BLaER1 treated with 17β-estradiol and CSF1 and Interleukin-3, amounts not matched to agents 10 nM and 100 nM (cell line): ENCODE results near the gene HSFX2.
"Not testable (repeated sequence)": the region's sequence is repeated elsewhere in the genome, so short reads cannot be mapped to it uniquely, and the experiment has no call there.

Source experiments
- H3K27ac ChIP-seq, 11 experiments: shearing (Covaris generic); formaldehyde crosslinking; 2 replicates each; pipeline ENCODE4 v1.8.1; 2022
- H3K27me3 ChIP-seq, 11 experiments: shearing (Covaris generic); formaldehyde crosslinking; 2 replicates each; pipeline ENCODE4 v1.8.1; 2022
- H3K36me3 ChIP-seq, 11 experiments: shearing (Covaris generic); formaldehyde crosslinking; 2 replicates each; pipeline ENCODE4 v1.8.1; 2022
- H3K4me1 ChIP-seq, 10 experiments: shearing (Covaris generic); formaldehyde crosslinking; 2 replicates each; pipeline ENCODE4 v1.8.1; 2022
- H3K4me2 ChIP-seq, 11 experiments: shearing (Covaris generic); formaldehyde crosslinking; 2 replicates each; pipeline ENCODE4 v1.8.1; 2022
- H3K4me3 ChIP-seq, 10 experiments: shearing (Covaris generic); formaldehyde crosslinking; 2 replicates each; pipeline ENCODE4 v1.8.1; 2022
- H3K9ac ChIP-seq, 11 experiments: shearing (Covaris generic); formaldehyde crosslinking; 2 replicates each; pipeline ENCODE4 v1.8.1; 2022
- H3K9me3 ChIP-seq, 11 experiments: shearing (Covaris generic); formaldehyde crosslinking; replicated peaks in 1 of 11; 2 replicates each; pipeline ENCODE4 v1.8.1; 2022
- H4K20me1 ChIP-seq, 11 experiments: shearing (Covaris generic); formaldehyde crosslinking; 2 replicates each; pipeline ENCODE4 v1.8.1; 2022
- Cebpa-rat ChIP-seq, 11 experiments: shearing (Covaris generic); IDR thresholded peaks; 2 replicates each; pipeline ENCODE4 v1.8.1; 2022

The HSFX2 gene

GRCh38 chrX:149570668-149571067, 24.4 kb downstream of the HSFX2 start:
- H3K36me3 ChIP-seq = no peaks in the 10 kb centered on the region
- H4K20me1 ChIP-seq = no peaks in the 10 kb centered on the region
- peaks cover 0 to 8% (median 0%) of the 10 kb centered on the region in 10 experiments; a peak in 1 of 20 replicates for H3K4me1 ChIP-seq
- no peaks in the 10 kb centered on the region for H3K27me3 ChIP-seq
- H3K9me3 ChIP-seq = no peaks in the 10 kb centered on the region
- TF ChIP-seq Cebpa-rat (IDR thresholded peaks at IDR 0.05) = no peak
- no peak overlapping the region for H3K4me3 ChIP-seq
- no peak overlapping the region for H3K9ac ChIP-seq
- no peak overlapping the region for H3K4me2 ChIP-seq
- H3K27ac ChIP-seq = no peak overlapping the region

GRCh38 chrX:149569770-149570169, 25.3 kb downstream of the HSFX2 start:
- 0 out of 22 replicates have a peak, but pooled peaks cover 0 to 1% (median 0%) of the 10 kb centered on the region in 11 experiments for H3K9me3 ChIP-seq
- no peaks in the 10 kb centered on the region for H4K20me1 ChIP-seq
- H3K4me2 ChIP-seq = no peak overlapping the region
- TF ChIP-seq Cebpa-rat (IDR thresholded peaks at IDR 0.05) = no peak
- no peak overlapping the region for H3K9ac ChIP-seq
- no peaks in the 10 kb centered on the region for H3K27me3 ChIP-seq
- no peak overlapping the region for H3K4me3 ChIP-seq
- H3K4me1 ChIP-seq = peaks cover 0 to 8% (median 0%) of the 10 kb centered on the region in 10 experiments; a peak in 1 of 20 replicates
- H3K27ac ChIP-seq = no peak overlapping the region
- no peaks in the 10 kb centered on the region for H3K36me3 ChIP-seq

GRCh38 chrX:149568701-149569296, 26.3 kb downstream of the HSFX2 start:
- no peaks in the 10 kb centered on the region for H3K27me3 ChIP-seq

GRCh38 chrX:149567621-149568417, 27.3 kb downstream of the HSFX2 start:
- Histone ChIP-seq H3K4me1 (peaks cover 0 to 8% (median 0%) of the 10 kb centered on the region in 10 experiments; a peak in 1 of 20 replicates), H3K4me2 (no peak overlapping the region), H3K27ac (no peak overlapping the region), H3K9me3 (0 out of 22 replicates have a peak, but pooled peaks cover 0 to 5% (median 0%) of the 10 kb centered on the region in 11 experiments), H3K27me3 (no peaks in the 10 kb centered on the region), H3K4me3 (no peak overlapping the region), H3K36me3 (no peaks in the 10 kb centered on the region), H3K9ac (no peak overlapping the region), H4K20me1 (no peaks in the 10 kb centered on the region)
- TF ChIP-seq Cebpa-rat (IDR thresholded peaks at IDR 0.05) = no peak

More at GRCh38 chrX:149568701-149569296, 26.3 kb downstream of the HSFX2 start:
- H3K9me3 ChIP-seq = 0 out of 22 replicates have a peak, but pooled peaks cover 0 to 5% (median 0%) of the 10 kb centered on the region in 11 experiments
- no peak overlapping the region for H3K4me2 ChIP-seq
- no peak overlapping the region for H3K9ac ChIP-seq
- no peak overlapping the region for H3K4me3 ChIP-seq
- no peak overlapping the region for H3K27ac ChIP-seq
- H3K36me3 ChIP-seq = no peaks in the 10 kb centered on the region
- peaks cover 0 to 8% (median 0%) of the 10 kb centered on the region in 10 experiments; a peak in 1 of 20 replicates for H3K4me1 ChIP-seq
- TF ChIP-seq Cebpa-rat (IDR thresholded peaks at IDR 0.05) = no peak
- no peaks in the 10 kb centered on the region for H4K20me1 ChIP-seq

- Histone ChIP-seq H3K27me3 (no peaks in the 10 kb centered on the region), H4K20me1 (no peaks in the 10 kb centered on the region), H3K4me3 (no peak overlapping the region), H3K4me1 (peaks cover 0 to 8% (median 0%) of the 10 kb centered on the region in 10 experiments; a peak in 1 of 20 replicates), H3K36me3 (no peaks in the 10 kb centered on the region), H3K27ac (no peak overlapping the region), H3K9me3 (0 out of 22 replicates have a peak, but pooled peaks cover 0 to 5% (median 0%) of the 10 kb centered on the region in 11 experiments), H3K9ac (no peak overlapping the region), H3K4me2 (no peak overlapping the region)
- no peak for TF ChIP-seq Cebpa-rat (IDR thresholded peaks at IDR 0.05)
Observed at GRCh38 chrX:149563359-149563758, 31.8 kb downstream of the HSFX2 start.

- H3K4me1 ChIP-seq, H3K27ac ChIP-seq, H3K27me3 ChIP-seq, H3K4me3 ChIP-seq, H3K36me3 ChIP-seq, H3K9ac ChIP-seq, H3K4me2 ChIP-seq, H4K20me1 ChIP-seq, H3K9me3 ChIP-seq: not testable (repeated sequence)
Observed at GRCh38 chrX:149555251-149555650, 39.9 kb downstream of the HSFX2 start.

- H3K36me3 ChIP-seq, H3K4me3 ChIP-seq, H3K4me1 ChIP-seq, H3K27ac ChIP-seq, H4K20me1 ChIP-seq, H3K9me3 ChIP-seq, H3K27me3 ChIP-seq, H3K4me2 ChIP-seq, H3K9ac ChIP-seq: not testable (repeated sequence)
Observed at GRCh38 chrX:149551939-149552248, 43.2 kb downstream of the HSFX2 start.

- H4K20me1 ChIP-seq, H3K27me3 ChIP-seq, H3K4me1 ChIP-seq, H3K4me3 ChIP-seq, H3K4me2 ChIP-seq, H3K27ac ChIP-seq, H3K9ac ChIP-seq, H3K36me3 ChIP-seq, H3K9me3 ChIP-seq: not testable (repeated sequence)
Observed at GRCh38 chrX:149551245-149551938, 43.7 kb downstream of the HSFX2 start.

- H3K4me2 ChIP-seq, H3K9me3 ChIP-seq, H3K27me3 ChIP-seq: not testable (repeated sequence)
Observed at GRCh38 chrX:149550454-149550853, 44.7 kb downstream of the HSFX2 start.

GRCh38 chrX:149549701-149550100, 45.4 kb downstream of the HSFX2 start, which contains the start of gene HSFX3:
HSFX3 (minus strand) TSS chrX:149549924; CDS start chrX:149549852, 72 bp downstream.
- not testable (repeated sequence) for H3K27ac ChIP-seq, H3K4me2 ChIP-seq, H3K9ac ChIP-seq, H3K27me3 ChIP-seq, H3K4me1 ChIP-seq, H4K20me1 ChIP-seq, H3K36me3 ChIP-seq, H3K9me3 ChIP-seq, H3K4me3 ChIP-seq

More at GRCh38 chrX:149550454-149550853, 44.7 kb downstream of the HSFX2 start:
- not testable (repeated sequence) for H3K9ac ChIP-seq, H3K4me1 ChIP-seq, H3K4me3 ChIP-seq, H3K36me3 ChIP-seq, H3K27ac ChIP-seq, H4K20me1 ChIP-seq

- H3K9me3 ChIP-seq, H3K36me3 ChIP-seq, H3K4me1 ChIP-seq, H3K4me3 ChIP-seq, H3K4me2 ChIP-seq, H3K27me3 ChIP-seq, H3K27ac ChIP-seq, H3K9ac ChIP-seq, H4K20me1 ChIP-seq: not testable (repeated sequence)
Observed at GRCh38 chrX:149547782-149548181, 47.3 kb downstream of the HSFX2 start.

GRCh38 chrX:149546962-149547361, 48.2 kb downstream of the HSFX2 start:
- H3K4me1 ChIP-seq, H3K9me3 ChIP-seq, H3K27ac ChIP-seq: not testable (repeated sequence)

More at GRCh38 chrX:149546962-149547361, 48.2 kb downstream of the HSFX2 start:
- not testable (repeated sequence) for H3K36me3 ChIP-seq, H3K9ac ChIP-seq, H3K4me2 ChIP-seq, H4K20me1 ChIP-seq, H3K4me3 ChIP-seq, H3K27me3 ChIP-seq
